ENCODE measurements around the gene TUBB3. TPM values are rescaled to one million over a fixed set of nuclear protein-coding genes. Genes with fewer than 3 reads are reported as not detected.
"Not testable (repeated sequence)": the region's sequence is repeated elsewhere in the genome, so short reads cannot be mapped to it uniquely, and the experiment has no call there.

The TUBB3 gene
- total RNA-seq, 6 experiments from 2014 or later: 0.13 to 0.86 (median 0.36) TPM; not detected in 2

GRCh38 chr16:89962754-89963498, 39.8 kb downstream of the TUBB3 start:
- 66% methylated on average over 7 of the region's 26 CpGs for WGBS (ENCODE audit: insufficient coverage, low coverage, low lambda C conversion rate, missing lambda C conversion rate)
- no peak for ATAC-seq
- intact Hi-C loops (cut with DNase I): no loop called here
- Histone ChIP-seq H3K4me1 (no peaks in the 10 kb centered on the region), H3K27ac (no peak overlapping the region), H3K36me3 (peaks cover 0 to 2% (median 0%) of the 10 kb centered on the region in 4 donors), H3K27me3 (no peaks in the 10 kb centered on the region), H3K9me3 (no peaks in the 10 kb centered on the region), H3K4me3 (no peak overlapping the region)
- no peak for TF ChIP-seq POLR2A (IDR thresholded peaks at IDR 0.05)
- TF ChIP-seq CTCF (IDR thresholded peaks at IDR 0.05): no peak
- DNase-seq: no peak

GRCh38 chr16:89964201-89964600, 41.1 kb downstream of the TUBB3 start:
- Histone ChIP-seq H3K4me3 (no peak overlapping the region), H3K4me1 (no peaks in the 10 kb centered on the region), H3K27ac (no peak overlapping the region), H3K36me3 (no peaks in the 10 kb centered on the region), H3K27me3 (no peaks in the 10 kb centered on the region), H3K9me3 (no peaks in the 10 kb centered on the region)
- ATAC-seq (peak in 2 of 4 donors; percentile 6 to 12), DNase-seq (no peak)
- no peak for TF ChIP-seq POLR2A (IDR thresholded peaks at IDR 0.05)
- TF ChIP-seq CTCF (IDR thresholded peaks at IDR 0.05): no peak
- intact Hi-C loops (cut with DNase I): no loop called here
- WGBS (ENCODE audit: insufficient coverage, low coverage, low lambda C conversion rate, missing lambda C conversion rate): 90% methylated on average over 2 of the region's 25 CpGs

GRCh38 chr16:89965447-89966225, 42.5 kb downstream of the TUBB3 start:
- no peaks in the 10 kb centered on the region for H3K36me3 ChIP-seq
- ATAC-seq (no peak), DNase-seq (no peak)
- intact Hi-C loops (cut with DNase I): no loop called here
- H3K27ac ChIP-seq: no peak overlapping the region
- H3K9me3 ChIP-seq: no peaks in the 10 kb centered on the region
- no peaks in the 10 kb centered on the region for H3K27me3 ChIP-seq
- no peak overlapping the region for H3K4me3 ChIP-seq
- peaks cover 0 to 2% (median 0%) of the 10 kb centered on the region in 4 donors for H3K4me1 ChIP-seq
- TF ChIP-seq CTCF (IDR thresholded peaks at IDR 0.05) (no peak), POLR2A (IDR thresholded peaks at IDR 0.05) (no peak)
- WGBS (ENCODE audit: insufficient coverage, low coverage, low lambda C conversion rate, missing lambda C conversion rate): 79% methylated on average over 2 of the region's 30 CpGs

GRCh38 chr16:89966756-89967155, 43.6 kb downstream of the TUBB3 start:
- WGBS (ENCODE audit: insufficient coverage, low coverage, low lambda C conversion rate, missing lambda C conversion rate): no CpG with 5 or more reads among the region's 9 CpGs
- intact Hi-C loops (cut with DNase I): no loop called here
- Histone ChIP-seq H3K4me3 (no peak overlapping the region), H3K4me1 (peaks cover 0 to 13% (median 5%) of the 10 kb centered on the region in 4 donors), H3K36me3 (no peaks in the 10 kb centered on the region), H3K27ac (no peak overlapping the region), H3K9me3 (no peaks in the 10 kb centered on the region), H3K27me3 (no peaks in the 10 kb centered on the region)
- TF ChIP-seq CTCF (IDR thresholded peaks at IDR 0.05) (no peak), POLR2A (IDR thresholded peaks at IDR 0.05) (no peak)
- ATAC-seq (no peak), DNase-seq (no peak)

GRCh38 chr16:89967436-89967835, 44.3 kb downstream of the TUBB3 start:
- H3K27me3 ChIP-seq; DNase-seq; H3K4me3 ChIP-seq; H3K9me3 ChIP-seq; H3K27ac ChIP-seq; ATAC-seq; H3K36me3 ChIP-seq; intact Hi-C loops (cut with DNase I): not testable (repeated sequence)
- peaks cover 0 to 16% (median 6%) of the 10 kb centered on the region in 4 donors for H3K4me1 ChIP-seq
- 65% methylated on average over 2 of the region's 5 CpGs for WGBS (ENCODE audit: insufficient coverage, low coverage, low lambda C conversion rate, missing lambda C conversion rate)

- H3K4me1 ChIP-seq: peaks cover 0 to 16% (median 6%) of the 10 kb centered on the region in 4 donors
- H3K27ac ChIP-seq; H3K9me3 ChIP-seq; H3K4me3 ChIP-seq; H3K27me3 ChIP-seq; H3K36me3 ChIP-seq; intact Hi-C loops (cut with DNase I); ATAC-seq; DNase-seq: not testable (repeated sequence)
- WGBS (ENCODE audit: insufficient coverage, low coverage, low lambda C conversion rate, missing lambda C conversion rate): 89% methylated on average over 3 of the region's 11 CpGs
Observed at GRCh38 chr16:89968074-89968473, 44.9 kb downstream of the TUBB3 start.

Data from right lobe of liver (tissue), 6 donors.